ENCODE measurements around the gene ATP10A.

ATP10A gene

DNA sequence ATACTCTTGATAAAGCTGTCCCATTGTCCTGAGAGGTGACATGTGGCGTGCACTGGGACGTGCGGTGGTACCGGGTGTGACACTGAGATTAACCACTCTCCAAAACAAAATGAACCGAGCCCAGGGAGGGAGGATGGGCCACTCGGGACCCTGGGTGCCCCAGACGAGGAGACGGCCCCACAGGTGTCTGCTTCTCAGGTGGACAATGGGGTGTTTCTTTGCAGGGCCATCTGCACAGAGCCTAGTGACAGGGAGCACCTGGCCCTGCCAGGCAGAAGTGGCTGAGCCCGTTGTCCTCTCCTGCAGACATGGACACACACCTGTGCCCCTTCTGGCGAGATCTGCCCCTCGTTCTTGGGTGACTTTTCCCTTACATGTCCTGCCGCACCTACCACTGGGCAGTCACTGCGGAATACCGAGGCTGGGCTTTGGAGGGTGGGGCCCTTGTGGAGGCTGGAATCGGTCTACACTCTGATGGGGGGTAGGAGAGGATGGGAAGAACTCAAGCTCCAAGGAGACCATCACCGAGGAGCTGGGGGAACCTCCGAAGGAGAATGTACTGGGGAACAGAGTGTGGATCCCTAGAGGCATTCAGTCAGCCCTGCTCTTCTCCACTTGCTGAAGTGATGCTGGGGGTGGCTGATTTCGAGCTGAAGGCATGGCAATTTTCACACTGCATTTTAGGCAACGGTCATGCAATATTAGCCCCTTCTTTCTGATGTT, 153.5 kb downstream of the ATP10A start:
- DNase-seq = no peak

DNA sequence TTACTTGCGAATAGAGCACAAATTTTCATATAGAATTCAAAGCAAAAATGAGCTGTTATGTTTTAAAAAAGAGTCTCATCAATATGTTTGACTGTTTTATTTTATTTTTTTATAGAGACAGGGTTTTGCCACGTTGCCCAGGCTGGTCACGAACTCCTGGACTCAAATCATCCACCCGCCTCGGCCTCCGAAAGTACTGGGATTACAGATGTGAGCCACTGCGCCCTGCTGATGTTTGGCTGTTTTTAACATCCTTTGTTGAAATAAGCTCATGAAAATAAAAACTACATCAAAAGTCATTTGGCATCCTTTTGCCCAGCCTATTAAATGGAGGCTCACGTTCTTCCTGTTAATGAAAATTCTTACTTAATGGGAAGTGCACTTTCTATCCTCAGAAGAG, 154.7 kb downstream of the ATP10A start:
- no peak for DNase-seq

- no peak for DNase-seq
Measured at GRCh38 chr15:25707656-25708365, 155.3 kb downstream of the ATP10A start.

- no peak for DNase-seq
Measured at GRCh38 chr15:25706176-25706955, 156.8 kb downstream of the ATP10A start.

DNA sequence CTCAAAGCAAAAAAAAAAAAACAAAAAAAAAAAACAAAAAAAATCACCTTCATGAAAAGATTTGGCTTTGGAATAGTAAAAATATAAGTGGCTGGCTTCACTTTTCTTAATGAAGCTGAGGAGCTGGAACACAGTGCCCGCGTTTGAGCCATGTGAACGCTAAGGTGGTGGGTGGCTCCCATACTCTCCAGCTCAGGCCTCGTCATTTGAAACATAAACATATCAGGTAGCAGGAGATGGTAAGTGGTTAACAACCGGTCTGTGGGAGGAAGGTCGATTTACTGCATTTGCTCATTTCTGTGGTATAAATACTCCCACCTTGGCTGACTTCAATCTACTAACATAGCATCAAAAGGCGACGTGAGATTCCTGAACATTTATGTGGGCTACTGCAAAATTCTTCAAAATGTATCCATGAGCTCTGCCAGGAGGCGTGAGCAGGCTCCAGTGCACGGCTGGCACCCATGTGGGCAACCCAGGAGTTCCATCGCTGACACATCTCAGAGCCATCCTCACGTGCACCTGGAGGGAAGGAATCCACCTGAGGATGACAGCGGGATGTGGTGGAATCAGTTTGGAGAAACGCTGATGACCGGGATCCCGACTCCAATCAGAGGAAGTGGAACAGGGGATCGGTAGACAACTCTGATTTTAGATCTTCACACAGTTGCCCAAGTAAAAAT, 157.6 kb downstream of the ATP10A start:
- peak in 1 of 58 donors; percentile 19 for DNase-seq

- DNase-seq = no peak
Measured at GRCh38 chr15:25703726-25704125, 159.4 kb downstream of the ATP10A start.

DNA sequence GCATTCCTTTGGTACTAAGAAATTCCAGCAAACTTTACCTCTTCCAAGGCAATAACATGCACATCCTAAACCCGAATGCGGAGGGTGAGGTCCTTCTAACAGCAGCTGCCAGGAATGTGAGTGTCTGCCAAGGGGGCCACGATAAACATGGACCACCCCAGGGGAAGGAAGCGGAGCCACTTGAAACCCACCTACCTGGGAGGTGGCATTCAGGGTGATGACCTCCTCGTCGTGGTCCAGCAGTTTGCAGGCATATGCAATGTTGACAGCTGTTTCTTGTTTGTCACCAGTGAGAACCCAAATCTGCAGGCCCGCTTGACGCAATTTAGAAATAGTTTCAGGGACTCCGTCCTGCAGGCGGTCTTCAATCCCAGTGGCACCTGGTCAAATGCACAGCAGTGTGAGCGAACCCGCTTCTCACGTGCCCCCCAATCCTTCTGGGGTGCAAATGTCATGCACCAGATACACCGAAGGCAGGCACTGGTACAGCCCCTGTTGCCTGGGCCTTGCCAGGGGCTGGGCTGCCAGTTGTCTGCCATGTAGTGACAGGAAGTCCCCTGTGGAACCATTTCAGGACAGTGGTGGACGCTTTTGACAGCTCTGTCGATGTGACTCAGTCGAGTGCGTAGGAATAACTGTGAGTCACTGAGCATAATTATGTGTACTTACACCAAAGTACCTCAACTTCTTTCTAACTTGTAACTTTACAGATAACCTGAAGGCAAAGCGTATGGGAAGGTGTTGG, 161.2 kb downstream of the ATP10A start:
- peak in 1 of 58 donors; percentile 5 for DNase-seq

DNA sequence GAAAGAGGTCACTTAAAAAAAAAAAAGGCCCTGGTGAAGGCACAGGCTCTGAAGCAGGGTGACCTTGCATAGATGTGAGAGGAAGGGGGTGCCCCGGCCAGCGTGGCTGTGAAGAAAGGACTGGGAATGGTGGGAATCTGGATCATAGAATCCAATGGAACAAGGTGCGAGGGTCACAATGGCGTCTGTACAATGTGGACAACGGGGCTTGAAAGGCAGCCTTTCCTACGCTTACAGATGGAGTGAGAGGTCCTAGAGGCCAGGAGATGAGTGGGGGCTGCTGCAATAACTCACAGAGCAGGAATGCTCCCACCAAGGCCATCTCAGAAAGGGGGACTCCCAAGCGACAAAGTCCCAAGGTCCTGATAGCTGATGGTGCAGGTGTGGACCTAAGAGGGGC, 162.2 kb downstream of the ATP10A start:
- DNase-seq = no peak

- no peak for DNase-seq
Measured at GRCh38 chr15:25697586-25697985, 165.5 kb downstream of the ATP10A start.

DNA sequence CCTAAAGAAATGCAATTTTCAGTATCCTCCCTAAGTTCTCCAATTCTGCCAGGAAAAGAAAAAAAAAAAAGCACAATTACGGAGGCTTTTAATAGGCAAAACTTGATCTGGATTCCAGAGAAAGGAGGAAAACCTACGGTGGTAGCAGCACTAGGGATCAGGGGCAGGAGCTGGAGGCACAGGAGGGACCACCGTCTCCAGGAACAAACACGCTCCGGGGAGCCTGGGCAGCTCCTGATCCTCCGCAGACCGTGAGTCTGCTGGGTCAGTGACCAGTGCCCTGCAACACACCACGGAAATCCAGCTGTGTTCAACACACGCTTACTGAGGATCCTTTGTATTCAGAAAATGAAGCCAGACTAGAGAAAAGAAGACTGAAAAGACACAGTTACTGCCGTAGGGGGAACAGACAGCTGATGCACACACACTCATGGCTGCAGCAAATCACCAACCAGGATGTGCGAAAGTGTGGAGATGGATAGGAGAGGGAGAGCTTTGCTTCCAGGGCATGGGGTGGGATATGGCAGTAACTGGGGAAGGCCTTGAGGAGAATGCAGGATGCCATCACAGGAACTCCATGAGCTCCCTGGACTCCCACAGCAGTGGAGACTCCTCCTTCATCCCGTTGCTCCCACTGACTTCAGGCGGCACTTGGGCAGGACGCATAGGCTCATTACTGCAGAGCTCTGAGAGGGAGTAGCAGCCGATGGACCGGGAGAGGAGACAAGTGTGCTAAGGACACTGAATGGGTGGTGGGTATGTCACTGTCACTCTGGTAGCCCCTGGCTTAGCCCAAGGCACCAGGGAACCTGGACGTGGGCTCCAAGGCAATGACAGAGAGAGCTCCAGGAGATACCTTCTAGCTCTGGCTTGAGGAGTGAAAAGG, 167.0 kb downstream of the ATP10A start:
- no peak for DNase-seq

GRCh38 chr15:25694823-25695312, 168.3 kb downstream of the ATP10A start:
- no peak for DNase-seq

- no peak for DNase-seq
Measured at GRCh38 chr15:25694239-25694584, 168.9 kb downstream of the ATP10A start.

- DNase-seq = peak in 4 of 58 donors; percentile 6 to 22 (median 14)
Measured at GRCh38 chr15:25693321-25694238, 169.5 kb downstream of the ATP10A start.

DNA sequence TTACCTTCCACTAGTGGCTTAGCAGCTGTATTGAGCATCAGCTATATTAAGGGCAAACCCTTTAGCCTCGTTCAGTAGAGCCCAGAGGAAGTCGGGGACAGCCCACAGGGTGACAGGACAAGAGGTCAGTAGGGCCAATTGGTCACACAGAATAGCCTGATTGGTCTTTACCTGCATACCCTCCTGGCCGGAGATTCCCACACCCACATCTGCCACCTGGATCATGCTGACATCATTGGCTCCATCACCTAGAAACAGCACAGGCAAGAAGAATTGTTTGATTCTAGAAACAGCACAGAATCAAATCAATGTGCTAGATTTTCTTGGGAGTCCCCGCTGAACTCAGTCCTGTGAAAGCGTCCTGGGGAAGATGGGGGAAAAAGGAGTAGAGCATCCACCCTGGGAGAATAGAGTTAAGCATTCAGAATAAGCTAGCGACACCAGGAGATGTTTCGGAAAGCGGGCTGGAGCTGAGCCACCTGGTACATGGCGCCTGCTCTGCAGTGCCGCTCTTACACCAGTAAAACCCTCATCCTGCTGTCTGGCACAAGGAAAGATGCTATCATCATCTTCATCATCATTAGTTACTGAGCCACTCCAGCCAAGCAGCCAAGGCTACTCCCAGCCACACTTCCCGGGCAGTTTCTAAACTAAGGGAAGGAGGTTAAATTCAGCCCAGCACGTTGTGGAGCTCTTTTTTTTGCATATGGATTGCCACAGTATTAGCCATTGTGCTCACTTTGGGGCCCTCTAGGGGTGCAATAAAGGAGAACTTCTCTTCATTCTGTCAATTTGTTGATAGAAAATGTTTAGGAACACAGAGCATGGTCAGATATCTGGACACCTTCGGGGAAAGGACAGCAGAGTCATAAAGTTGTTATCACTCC, 171.3 kb downstream of the ATP10A start:
- DNase-seq = peak in 11 of 58 donors; percentile 18 to 61 (median 39)

GRCh38 chr15:25690673-25691543, 172.2 kb downstream of the ATP10A start:
- DNase-seq = peak in 8 of 58 donors; percentile 13 to 59 (median 30)

- no peak for DNase-seq
Measured at GRCh38 chr15:25689592-25689991, 173.5 kb downstream of the ATP10A start.

All from anterior cingulate cortex (tissue), 58 donors.